Breast epithelium (tissue), 3 donors: ENCODE measurements around the gene OAS2.

ENCODE experiments used
- POLR2A ChIP-seq: fragments of 450-650 bp; IDR thresholded peaks from one replicate; pipeline ENCODE4 v1.6.1; 2016; ENCODE audit warnings: antibody characterized with exemption, mild to moderate bottlenecking, moderate library complexity
- TF ChIP-seq, protein P1 (sequence below), 3 donors: fragments of 450-650 bp; IDR thresholded peaks; one replicate each; pipeline ENCODE4 v1.5.1; 2016 to 2017; ENCODE audit warnings: antibody characterized with exemption in 3 of 3, mild to moderate bottlenecking in 3 of 3, moderate library complexity in 3 of 3

DNA sequence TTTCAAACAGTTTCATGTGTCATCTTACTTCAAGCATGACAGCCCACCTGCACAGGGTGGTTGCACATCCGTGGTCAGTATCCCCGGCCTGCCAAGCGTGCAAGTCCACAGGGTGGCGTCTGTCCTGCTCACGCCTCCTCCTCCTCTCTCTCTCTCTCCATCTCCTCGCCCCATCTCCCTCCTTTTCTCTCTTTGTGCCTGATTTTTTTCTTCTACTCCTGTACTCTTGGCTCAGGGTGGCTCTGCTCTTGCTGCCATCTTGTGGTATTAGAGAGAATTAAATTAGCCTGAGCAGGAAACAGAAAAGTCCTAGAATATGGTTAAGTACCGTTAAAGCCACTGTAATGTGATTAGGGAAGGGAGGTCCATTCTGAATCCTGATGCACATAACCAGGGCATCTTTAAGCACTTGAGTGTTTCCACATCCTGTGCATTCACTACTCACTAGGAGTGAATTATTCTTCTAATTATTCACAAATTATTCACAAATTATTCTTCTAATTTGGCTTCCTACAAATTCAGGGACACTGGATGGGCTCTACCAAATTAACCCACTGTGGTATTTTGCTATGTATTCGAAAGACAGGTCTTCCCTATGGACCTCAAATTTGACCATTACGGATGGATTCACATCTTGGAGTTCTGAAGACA, 52.7 kb downstream of the OAS2 start:
- TF ChIP-seq POLR2A, result no peak
- TF ChIP-seq, protein P1, sequence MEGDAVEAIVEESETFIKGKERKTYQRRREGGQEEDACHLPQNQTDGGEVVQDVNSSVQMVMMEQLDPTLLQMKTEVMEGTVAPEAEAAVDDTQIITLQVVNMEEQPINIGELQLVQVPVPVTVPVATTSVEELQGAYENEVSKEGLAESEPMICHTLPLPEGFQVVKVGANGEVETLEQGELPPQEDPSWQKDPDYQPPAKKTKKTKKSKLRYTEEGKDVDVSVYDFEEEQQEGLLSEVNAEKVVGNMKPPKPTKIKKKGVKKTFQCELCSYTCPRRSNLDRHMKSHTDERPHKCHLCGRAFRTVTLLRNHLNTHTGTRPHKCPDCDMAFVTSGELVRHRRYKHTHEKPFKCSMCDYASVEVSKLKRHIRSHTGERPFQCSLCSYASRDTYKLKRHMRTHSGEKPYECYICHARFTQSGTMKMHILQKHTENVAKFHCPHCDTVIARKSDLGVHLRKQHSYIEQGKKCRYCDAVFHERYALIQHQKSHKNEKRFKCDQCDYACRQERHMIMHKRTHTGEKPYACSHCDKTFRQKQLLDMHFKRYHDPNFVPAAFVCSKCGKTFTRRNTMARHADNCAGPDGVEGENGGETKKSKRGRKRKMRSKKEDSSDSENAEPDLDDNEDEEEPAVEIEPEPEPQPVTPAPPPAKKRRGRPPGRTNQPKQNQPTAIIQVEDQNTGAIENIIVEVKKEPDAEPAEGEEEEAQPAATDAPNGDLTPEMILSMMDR (IDR thresholded peaks at IDR 0.05), result peak; percentile 60 to 78 (median 76)
